HepG2 (cell line): Measurements from ENCODE around the gene TTC32. TPM values are rescaled to one million over a fixed set of nuclear protein-coding genes. Genes with fewer than 3 reads are reported as not detected.

Source experiments
- ATAC-seq: fragments of 200-7000 bp; cut with Tn5 transposase; 3 replicates; pipeline ENCODE4 v1.9.1; 2020; ENCODE audit warnings: mild to moderate bottlenecking, moderate library complexity
- BruUV-seq: library from RNA; stranded (reverse); fragments of 400-500 nt; replicated peaks from 2 replicates; lab custom pipeline; 2021; lab: Mats Ljungman, UMichigan
- CTCF ChIA-PET: fragments of 300-600 bp; formaldehyde crosslinking; extraction: SDS; loops from one replicate; lab custom pipeline; 2021; ENCODE audit warnings: low total read pairs, inconsistent platforms, low intra/inter-chr PET ratio; lab: Yijun Ruan, JAX
- POLR2A ChIA-PET: fragments of 350-600 bp; sonication (Branson Sonifier 250); formaldehyde crosslinking; loops from one replicate; lab custom pipeline; 2020; ENCODE audit warnings: antibody characterized with exemption, inconsistent platforms; lab: Yijun Ruan, JAX
- DNase-seq: peaks from one replicate; pipeline ENCODE4 v3.0.0-alpha.2; 2015; ENCODE audit warnings: low spot score
- FAIRE-seq: peaks from 3 replicates; lab custom pipeline; 2011; peaks lifted over from hg19 to GRCh38; lab: Jason Lieb, UNC
- H2AFZ ChIP-seq: one replicate; pipeline ENCODE4 v1.6.1; 2011; ENCODE audit warnings: low read length, inconsistent platforms
- H3K27ac ChIP-seq: fragments of 300-600 bp; 3 replicates; pipeline ENCODE4 v1.8.0; 2011; ENCODE audit warnings: mixed run types, mild to moderate bottlenecking, mixed read lengths, low read length, inconsistent platforms; ENCODE audit not compliant: insufficient read depth; ENCODE audit errors: extremely low read length
- H3K27me3 ChIP-seq, 2 experiments: fragments of 200-600 bp in 1 of 2; 2 replicates in 1 of 2; 3 replicates in 1 of 2; pipeline versions ENCODE4 v1.6.0 to v1.8.0; 2011; ENCODE audit warnings: low read length in 2 of 2, mild to moderate bottlenecking in 2 of 2, moderate library complexity in 2 of 2, inconsistent platforms in 1 of 2; ENCODE audit not compliant: insufficient read depth in 2 of 2, control insufficient read depth in 1 of 2
- H3K36me3 ChIP-seq, 2 experiments: fragments of 200-600 bp in 1 of 2; replicated peaks in 1 of 2; 2 replicates in 1 of 2; 3 replicates in 1 of 2; pipeline versions ENCODE4 v1.5.1 to v1.8.0; 2011; ENCODE audit warnings: low read length in 2 of 2, inconsistent platforms in 1 of 2; ENCODE audit not compliant: insufficient read depth in 2 of 2, control insufficient read depth in 1 of 2
- H3K4me1 ChIP-seq: 2 replicates; pipeline ENCODE4 v1.5.1; 2012; ENCODE audit warnings: low read length, inconsistent platforms; ENCODE audit not compliant: insufficient read depth
- H3K4me2 ChIP-seq: 2 replicates; pipeline ENCODE4 v1.6.0; 2011; ENCODE audit warnings: low read depth, low read length, inconsistent platforms
- H3K4me3 ChIP-seq, 3 experiments: fragments of 200-600 bp in 1 of 3; sonication (generic), shearing (Covaris generic) in 1 of 3; replicated peaks in 1 of 3; 2 replicates each; pipeline ENCODE4 v1.5.1; 2011 to 2016; ENCODE audit warnings: low read length in 3 of 3, inconsistent platforms in 2 of 3, low read depth in 2 of 3, mild to moderate bottlenecking in 2 of 3, control low read depth in 1 of 3, mixed read lengths in 1 of 3; ENCODE audit not compliant: insufficient read depth in 1 of 3
- H3K79me2 ChIP-seq: one replicate; pipeline ENCODE4 v1.6.1; 2011; ENCODE audit warnings: low read length, inconsistent platforms; ENCODE audit not compliant: insufficient read depth
- H3K9ac ChIP-seq: 2 replicates; pipeline ENCODE4 v1.6.0; 2011; ENCODE audit warnings: mild to moderate bottlenecking, low read depth, low read length, inconsistent platforms; ENCODE audit not compliant: insufficient read depth
- H3K9me3 ChIP-seq: 2 replicates; pipeline ENCODE4 v1.5.1; 2012; ENCODE audit warnings: mild to moderate bottlenecking, low read length
- H4K20me1 ChIP-seq: 2 replicates; pipeline ENCODE4 v1.6.0; 2011; ENCODE audit warnings: inconsistent platforms, mild to moderate bottlenecking, low read length, moderate library complexity; ENCODE audit not compliant: insufficient read depth
- ATF7-NPFF ChIP-seq: sonication (generic); formaldehyde crosslinking; IDR thresholded peaks from 2 replicates; pipeline ENCODE4 v1.8.1; 2023; ENCODE audit warnings: mild to moderate bottlenecking, low read depth, missing genetic modification reagents, moderate library complexity
- BCL6 ChIP-seq: IDR thresholded peaks from 2 replicates; pipeline ENCODE4 v1.6.1; 2016; ENCODE audit warnings: missing genetic modification reagents, missing compliant biosample characterization
- KLF13 ChIP-seq: sonication (generic); formaldehyde crosslinking; IDR thresholded peaks from 2 replicates; pipeline ENCODE4 v1.4.0; 2020; ENCODE audit warnings: mild to moderate bottlenecking, missing genetic modification reagents
- SRSF4 ChIP-seq: fragments of 200-400 bp; formaldehyde crosslinking; IDR thresholded peaks from one replicate; pipeline ENCODE4 v1.6.1; 2018; ENCODE audit warnings: mild to moderate bottlenecking, low read depth, low read length, moderate library complexity; ENCODE audit not compliant: poor library complexity, severe bottlenecking
- SYNCRIP ChIP-seq: fragments of 200-400 bp; formaldehyde crosslinking; IDR thresholded peaks from 2 replicates; pipeline ENCODE4 v1.6.1; 2018; ENCODE audit warnings: mild to moderate bottlenecking, low read depth, low read length; ENCODE audit not compliant: insufficient read depth
- ZNF296 ChIP-seq: sonication (generic); formaldehyde crosslinking; conservative IDR thresholded peaks from 2 replicates; pipeline ENCODE4 v1.5.0; 2020; ENCODE audit warnings: mild to moderate bottlenecking, missing genetic modification reagents
- ZNF7 ChIP-seq: IDR thresholded peaks from 2 replicates; pipeline ENCODE4 v1.6.1; 2016; ENCODE audit warnings: missing biosample characterization, missing genetic modification reagents
- ZNF788 ChIP-seq: sonication (generic); formaldehyde crosslinking; IDR thresholded peaks from 2 replicates; pipeline ENCODE4 v1.5.0; 2020; ENCODE audit warnings: mild to moderate bottlenecking, missing genetic modification reagents, borderline replicate concordance
- WGBS: methylation state at CpG from one replicate; pipeline ENCODE4 v1.1.6; 2017; ENCODE audit warnings: low lambda C conversion rate; 5-methylcytosine and 5-hydroxymethylcytosine counted together
- in situ Hi-C: cut with HindIII; loops from 2 replicates; pipeline ENCODE4 v1.10.0; 2017; ENCODE audit warnings: low pct_unique_long_range_greater_than_20kb; ENCODE audit not compliant: extremely low pct_ligation_motif_present
- intact Hi-C: fragments of 100-400 bp; cut with micrococcal nuclease; formaldehyde crosslinking; loops from one replicate; pipeline ENCODE4 v1.10.0; 2022; ENCODE audit not compliant: unreplicated experiment
- polyA plus RNA-seq, 8 experiments: library from polyadenylated mRNA; depleted of rRNA in 3 of 8; stranded (reverse) in 7 of 8; unstranded in 1 of 8; fragments of >200 nt; fragmentation: Illumina TruSeq in 4 of 8; extraction: Trizol in 4 of 8; gene quantifications; 2 replicates each; pipeline versions ENCODE4 v1.2.1 to v1.2.3, GENCODE V29; 2011 to 2016; ENCODE audit warnings: low read depth in 4 of 8, missing spikeins in 1 of 8, mixed read lengths in 1 of 8; ENCODE audit not compliant: insufficient read depth in 1 of 8
- total RNA-seq, 5 experiments: library from RNA; depleted of rRNA; stranded (reverse); fragments of >200 nt; fragmentation: Illumina TruSeq; extraction: Trizol; gene quantifications; 2 replicates each; pipeline ENCODE4 v1.2.3, GENCODE V29; 2016; ENCODE audit warnings: low read depth in 1 of 5
- TF ChIP-seq, protein P1 (sequence below): sonication (generic); formaldehyde crosslinking; IDR thresholded peaks from 2 replicates; pipeline ENCODE4 v1.4.0; 2020; ENCODE audit warnings: missing genetic modification reagents
- TF ChIP-seq, protein P2 (sequence below): sonication (generic); formaldehyde crosslinking; IDR thresholded peaks from 2 replicates; pipeline ENCODE4 v1.4.0; 2020; ENCODE audit warnings: missing genetic modification reagents
- TF ChIP-seq, protein P3 (sequence below): sonication (generic); formaldehyde crosslinking; IDR thresholded peaks from 2 replicates; pipeline ENCODE4 v1.4.0; 2020; ENCODE audit warnings: mild to moderate bottlenecking, missing genetic modification reagents

Gene TTC32
- total and polyA plus RNA-seq, 2 of the 13 experiments (the other 11 are each of a cell fraction or from before 2014, with no cell fraction given), result 21.6 to 38.3 TPM

DNA sequence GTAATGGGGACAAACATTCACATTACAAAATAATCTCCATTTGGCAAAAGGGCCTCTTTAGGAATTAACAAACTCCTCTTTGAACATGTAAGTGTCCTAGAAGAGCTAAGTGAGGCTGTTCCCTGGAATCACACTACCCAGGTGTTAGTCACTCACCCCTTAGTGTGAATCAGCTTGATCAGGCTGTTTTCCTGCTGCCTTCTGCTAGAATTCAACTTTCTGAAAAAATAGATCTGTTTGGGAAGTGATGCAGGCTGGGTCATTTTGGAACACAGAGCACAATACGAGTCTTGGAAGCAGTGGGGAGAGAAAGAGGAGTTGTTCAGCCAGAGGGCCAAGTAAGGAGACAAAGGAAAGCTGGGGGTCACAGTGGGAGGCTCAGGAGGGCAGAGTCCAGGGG lies 40.0 kb downstream of the TTC32 start:
- CTCF ChIA-PET, result interaction anchor here (1.4 to 2.5 kb wide), 2 partner anchors 512 to 1112 kb away, joined by 6 to 19 read pairs; no protein-coding TSS in a partner anchor
- no TSS peak for BruUV-seq
- Histone ChIP-seq H3K4me1 (peaks cover 42% of the 10 kb centered on the region), H4K20me1 (no peaks in the 10 kb centered on the region), H2AFZ (no peak overlapping the region), H3K4me3 (no peak overlapping the region), H3K27me3 (peaks cover 8 to 22% of the 10 kb centered on the region in 2 experiments), H3K9ac (no peak overlapping the region), H3K4me2 (0 out of 2 replicates have a peak overlapping the region, but pooled peaks have one; percentile 9), H3K79me2 (no peaks in the 10 kb centered on the region), H3K9me3 (no peaks in the 10 kb centered on the region), H3K27ac (no peak overlapping the region), H3K36me3 (no peaks in the 10 kb centered on the region)
- no peak for DNase-seq
- ATAC-seq, result no peak
- WGBS, result 10% methylated on average over 1 of the region's 1 CpG
- intact Hi-C loops, result loop anchor here (2.0 to 10.0 kb wide), 3 partner anchors 39 to 1427 kb away; partner anchors contain the start of gene TTC32
- no peak for FAIRE-seq
- TF ChIP-seq BCL6, result no peak
- TF ChIP-seq, protein P1, sequence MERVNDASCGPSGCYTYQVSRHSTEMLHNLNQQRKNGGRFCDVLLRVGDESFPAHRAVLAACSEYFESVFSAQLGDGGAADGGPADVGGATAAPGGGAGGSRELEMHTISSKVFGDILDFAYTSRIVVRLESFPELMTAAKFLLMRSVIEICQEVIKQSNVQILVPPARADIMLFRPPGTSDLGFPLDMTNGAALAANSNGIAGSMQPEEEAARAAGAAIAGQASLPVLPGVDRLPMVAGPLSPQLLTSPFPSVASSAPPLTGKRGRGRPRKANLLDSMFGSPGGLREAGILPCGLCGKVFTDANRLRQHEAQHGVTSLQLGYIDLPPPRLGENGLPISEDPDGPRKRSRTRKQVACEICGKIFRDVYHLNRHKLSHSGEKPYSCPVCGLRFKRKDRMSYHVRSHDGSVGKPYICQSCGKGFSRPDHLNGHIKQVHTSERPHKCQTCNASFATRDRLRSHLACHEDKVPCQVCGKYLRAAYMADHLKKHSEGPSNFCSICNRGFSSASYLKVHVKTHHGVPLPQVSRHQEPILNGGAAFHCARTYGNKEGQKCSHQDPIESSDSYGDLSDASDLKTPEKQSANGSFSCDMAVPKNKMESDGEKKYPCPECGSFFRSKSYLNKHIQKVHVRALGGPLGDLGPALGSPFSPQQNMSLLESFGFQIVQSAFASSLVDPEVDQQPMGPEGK, result 0 out of 2 replicates have a peak, but pooled peaks have one; percentile 47
- TF ChIP-seq KLF13, result 0 out of 2 replicates have a peak, but pooled peaks have one; percentile 39
- POLR2A ChIA-PET, result no interaction called here
- in situ Hi-C loops, result loop anchor here (5.0 to 10.0 kb wide), 3 partner anchors 505 to 1340 kb away; partner anchors contain the start of gene OSR1

DNA sequence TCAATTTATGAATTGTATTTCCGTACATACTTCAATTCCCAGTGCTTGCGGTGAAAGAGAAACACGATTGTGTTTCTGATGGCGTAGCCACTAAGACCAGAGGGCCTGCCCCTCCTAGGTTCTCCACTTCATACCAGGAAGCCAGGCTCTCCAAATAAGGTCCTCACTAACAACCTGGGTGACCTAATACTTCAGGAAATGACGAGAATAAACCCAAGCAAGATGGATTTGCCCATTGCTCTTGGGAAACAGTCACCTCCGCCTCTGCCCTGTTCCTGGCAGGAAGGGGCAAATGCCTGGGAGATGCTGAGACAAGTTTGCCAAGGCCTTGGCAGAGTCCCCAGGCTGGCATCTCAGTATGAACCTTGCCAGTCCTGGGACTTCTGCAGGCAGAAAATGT lies 41.8 kb downstream of the TTC32 start:
- no peak for DNase-seq
- H2AFZ ChIP-seq, result no peak overlapping the region
- intact Hi-C loops, result loop anchor here (10.0 kb wide), 1 partner anchor 1425 kb away; no protein-coding TSS in a partner anchor
- TF ChIP-seq ZNF296 (CRISPR knock-in tag) (no peak), ATF7-NPFF (CRISPR knock-in tag) (no peak), SYNCRIP (no peak), SRSF4 (no peak), ZNF7 (no peak), ZNF788 (CRISPR knock-in tag) (no peak), BCL6 (no peak)
- TF ChIP-seq, protein P2, sequence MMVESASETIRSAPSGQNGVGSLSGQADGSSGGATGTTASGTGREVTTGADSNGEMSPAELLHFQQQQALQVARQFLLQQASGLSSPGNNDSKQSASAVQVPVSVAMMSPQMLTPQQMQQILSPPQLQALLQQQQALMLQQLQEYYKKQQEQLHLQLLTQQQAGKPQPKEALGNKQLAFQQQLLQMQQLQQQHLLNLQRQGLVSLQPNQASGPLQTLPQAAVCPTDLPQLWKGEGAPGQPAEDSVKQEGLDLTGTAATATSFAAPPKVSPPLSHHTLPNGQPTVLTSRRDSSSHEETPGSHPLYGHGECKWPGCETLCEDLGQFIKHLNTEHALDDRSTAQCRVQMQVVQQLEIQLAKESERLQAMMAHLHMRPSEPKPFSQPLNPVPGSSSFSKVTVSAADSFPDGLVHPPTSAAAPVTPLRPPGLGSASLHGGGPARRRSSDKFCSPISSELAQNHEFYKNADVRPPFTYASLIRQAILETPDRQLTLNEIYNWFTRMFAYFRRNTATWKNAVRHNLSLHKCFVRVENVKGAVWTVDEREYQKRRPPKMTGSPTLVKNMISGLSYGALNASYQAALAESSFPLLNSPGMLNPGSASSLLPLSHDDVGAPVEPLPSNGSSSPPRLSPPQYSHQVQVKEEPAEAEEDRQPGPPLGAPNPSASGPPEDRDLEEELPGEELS, result no peak
- TF ChIP-seq, protein P3, sequence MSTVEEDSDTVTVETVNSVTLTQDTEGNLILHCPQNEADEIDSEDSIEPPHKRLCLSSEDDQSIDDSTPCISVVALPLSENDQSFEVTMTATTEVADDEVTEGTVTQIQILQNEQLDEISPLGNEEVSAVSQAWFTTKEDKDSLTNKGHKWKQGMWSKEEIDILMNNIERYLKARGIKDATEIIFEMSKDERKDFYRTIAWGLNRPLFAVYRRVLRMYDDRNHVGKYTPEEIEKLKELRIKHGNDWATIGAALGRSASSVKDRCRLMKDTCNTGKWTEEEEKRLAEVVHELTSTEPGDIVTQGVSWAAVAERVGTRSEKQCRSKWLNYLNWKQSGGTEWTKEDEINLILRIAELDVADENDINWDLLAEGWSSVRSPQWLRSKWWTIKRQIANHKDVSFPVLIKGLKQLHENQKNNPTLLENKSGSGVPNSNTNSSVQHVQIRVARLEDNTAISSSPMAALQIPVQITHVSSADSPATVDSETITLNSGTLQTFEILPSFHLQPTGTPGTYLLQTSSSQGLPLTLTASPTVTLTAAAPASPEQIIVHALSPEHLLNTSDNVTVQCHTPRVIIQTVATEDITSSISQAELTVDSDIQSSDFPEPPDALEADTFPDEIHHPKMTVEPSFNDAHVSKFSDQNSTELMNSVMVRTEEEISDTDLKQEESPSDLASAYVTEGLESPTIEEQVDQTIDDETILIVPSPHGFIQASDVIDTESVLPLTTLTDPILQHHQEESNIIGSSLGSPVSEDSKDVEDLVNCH, result no peak

More for the DNA sequence above, 41.8 kb downstream of the TTC32 start:
- H3K36me3 ChIP-seq, result no peaks in the 10 kb centered on the region
- ChIA-PET POLR2A (no interaction called here), CTCF (no interaction called here)
- no peak for ATAC-seq
- no peak overlapping the region for H3K4me2 ChIP-seq
- whole genome bisulfite sequencing, result 66% methylated on average over 6 of the region's 6 CpGs
- H3K79me2 ChIP-seq, result no peaks in the 10 kb centered on the region
- no peak overlapping the region for H3K9ac ChIP-seq
- H3K4me1 ChIP-seq, result peaks cover 55% of the 10 kb centered on the region
- no peaks in the 10 kb centered on the region for H4K20me1 ChIP-seq
- BruUV-seq, result no TSS peak
- no peak for FAIRE-seq
- no peaks in the 10 kb centered on the region for H3K9me3 ChIP-seq
- H3K4me3 ChIP-seq, result no peak overlapping the region
- in situ Hi-C loops, result loop anchor here (5.0 to 10.0 kb wide), 3 partner anchors 503 to 1338 kb away; partner anchors contain the start of gene OSR1
- H3K27me3 ChIP-seq, result peaks cover 8 to 27% of the 10 kb centered on the region in 2 experiments
- no peak overlapping the region for H3K27ac ChIP-seq
